Motor neuron (in vitro differentiated cells): Measurements from ENCODE around the gene CPPED1. TPM values are rescaled to one million over a fixed set of nuclear protein-coding genes. Genes with fewer than 3 reads are reported as not detected.
A peak's percentile ranks its signal among the peaks of the same experiment; 100 is the strongest.

ENCODE experiments used
- ATAC-seq, 8 experiments: fragments of 200-7000 bp; cut with Tn5 transposase; replicated peaks in 6 of 8; 2 replicates each; pipeline ENCODE4 v1.8.0; 2021; ENCODE audit warnings: mild to moderate bottlenecking in 8 of 8, moderate library complexity in 8 of 8
- H3K27ac ChIP-seq, 2 donors: fragments of 250-450 bp; sonication (Bioruptor Pico); 2 replicates each; pipeline ENCODE4 v1.9.0; 2021; ENCODE audit warnings: antibody characterized with exemption in 2 of 2, mild to moderate bottlenecking in 2 of 2, moderate library complexity in 1 of 2
- H3K4me1 ChIP-seq, 2 donors: fragments of 250-450 bp; sonication (Bioruptor Pico); replicated peaks in 1 of 2; 2 replicates each; pipeline ENCODE4 v1.6.1; 2021; ENCODE audit warnings: antibody characterized with exemption in 2 of 2, mild to moderate bottlenecking in 2 of 2, moderate library complexity in 1 of 2
- H3K4me3 ChIP-seq, 5 donors: fragments of 250-450 bp; sonication (Bioruptor Pico); 2 replicates each; pipeline ENCODE4 v1.9.0; 2021; ENCODE audit warnings: antibody characterized with exemption in 5 of 5, mild to moderate bottlenecking in 5 of 5, moderate library complexity in 4 of 5
- WGBS, 10 experiments: fragments of 450-650 bp; shearing (Covaris generic); methylation state at CpG; one replicate each; pipeline ENCODE4 v1.0.0; 2022; 5-methylcytosine and 5-hydroxymethylcytosine counted together
- in situ Hi-C, 9 experiments: fragments of 400-800 bp; cut with MboI; loops; one replicate each; pipeline ENCODE4 v1.15.0; 2021; ENCODE audit warnings: low sequenced_read_pairs in 9 of 9, low pct_unique_long_range_greater_than_20kb in 2 of 9; ENCODE audit not compliant: unreplicated experiment in 9 of 9
- total RNA-seq, 8 experiments: library from RNA; unstranded; fragments of 300-600 nt; gene quantifications; 2 replicates each; pipeline versions ENCODE4 v1.2.3 to v1.2.4, GENCODE V29; 2022

CPPED1 gene
- total RNA-seq, 8 experiments from 2014 or later, result 1.1 to 20.1 (median 4.6) TPM

DNA sequence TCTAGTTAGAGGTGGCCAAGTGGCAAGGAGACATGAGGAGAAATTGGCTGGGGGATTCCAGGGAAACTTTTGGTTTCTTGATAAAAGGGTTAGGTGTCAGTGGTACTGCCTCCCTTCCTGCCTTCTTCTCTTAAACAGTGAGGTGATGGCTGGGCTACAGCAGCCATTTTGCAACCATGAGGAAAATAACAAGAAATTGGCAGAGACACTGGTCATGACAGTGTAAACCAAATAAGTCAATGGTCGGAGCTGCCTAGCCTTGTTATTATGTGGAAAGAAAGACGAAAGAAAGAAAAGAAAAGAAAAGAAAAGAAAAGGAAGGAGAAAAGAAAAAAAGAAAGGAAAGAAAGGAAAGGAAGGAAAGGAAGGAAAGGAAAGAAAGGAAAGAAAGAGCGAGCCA lies 63.9 kb downstream of the CPPED1 start:
- WGBS, 10 experiments, result 76 to 96% (median 90%) methylated on average over 1 to 3 of the region's 3 CpGs
- ATAC-seq, result no peak
- no peak overlapping the region for H3K27ac ChIP-seq
- no peak overlapping the region for H3K4me3 ChIP-seq
- in situ Hi-C loops, result no loop called here
- peaks cover 3 to 11% of the 10 kb centered on the region in 2 donors for H3K4me1 ChIP-seq

DNA sequence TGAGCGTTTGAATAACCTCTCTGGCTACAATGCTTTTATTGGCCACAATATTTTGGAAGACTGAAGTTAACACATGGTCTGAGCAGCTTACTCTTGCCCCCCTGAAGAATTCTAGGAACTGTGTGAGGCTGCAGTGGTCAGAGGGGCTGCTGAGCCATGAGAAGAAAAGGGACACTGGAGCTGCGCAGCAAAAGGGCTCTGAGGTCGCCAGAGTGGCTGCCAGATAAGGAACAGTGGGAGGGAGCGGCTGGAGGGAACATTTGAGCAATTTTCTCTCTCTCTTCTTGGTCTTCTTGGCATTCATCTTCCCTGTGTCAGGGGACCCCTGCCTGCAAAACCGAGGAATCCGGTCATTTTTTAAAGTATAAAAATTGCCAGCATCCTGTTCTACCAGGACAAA lies 66.1 kb downstream of the CPPED1 start:
- WGBS, 10 experiments, result 60 to 100% (median 80%) methylated on average over 1 to 6 of the region's 6 CpGs; no CpG with 5 or more reads in 3 of the 10 experiments

GRCh38 chr16:12735805-12736204 lies 67.9 kb downstream of the CPPED1 start:
- Histone ChIP-seq H3K4me3 (no peak overlapping the region), H3K27ac (no peak overlapping the region), H3K4me1 (peaks cover 3 to 4% of the 10 kb centered on the region in 2 donors)
- in situ Hi-C loops, result no loop called here
- 60 to 100% (median 79%) methylated on average over 1 of the region's 2 CpGs; no CpG with 5 or more reads in 4 of the 10 experiments for WGBS, 10 experiments
- no peak for ATAC-seq

More for the DNA sequence above, 66.1 kb downstream of the CPPED1 start:
- no peak for ATAC-seq
- in situ Hi-C loops, result no loop called here
- Histone ChIP-seq H3K4me1 (peaks cover 3 to 11% of the 10 kb centered on the region in 2 donors), H3K27ac (no peak overlapping the region), H3K4me3 (no peak overlapping the region)

DNA sequence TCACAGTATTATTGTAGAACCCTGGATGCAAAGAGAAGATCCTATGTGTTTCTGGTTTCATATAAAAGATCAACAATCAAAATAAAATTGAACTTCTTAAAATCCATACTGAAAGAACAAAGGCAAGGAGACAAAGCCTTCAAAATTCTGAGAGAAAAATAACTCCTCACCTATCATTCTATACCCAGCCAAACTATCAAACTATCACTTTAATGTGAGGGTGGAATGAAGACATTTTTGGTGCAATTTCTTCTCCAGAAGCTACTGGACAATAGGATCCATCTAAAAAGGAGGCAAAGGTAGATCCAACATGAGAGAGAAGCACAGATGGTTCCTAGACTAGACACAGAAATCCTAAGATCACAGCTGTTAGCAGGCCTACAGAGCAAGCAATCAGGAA lies 71.1 kb downstream of the CPPED1 start:
- Histone ChIP-seq H3K4me3 (no peak overlapping the region), H3K4me1 (no peaks in the 10 kb centered on the region), H3K27ac (no peak overlapping the region)
- no peak for ATAC-seq
- in situ Hi-C loops, result no loop called here

GRCh38 chr16:12729448-12729847 lies 74.2 kb downstream of the CPPED1 start:
- ATAC-seq, result peak in 1 of 8 experiments; percentile 76
- WGBS, 10 experiments, result 0 to 100% (median 92%) methylated on average over 1 to 4 of the region's 4 CpGs; no CpG with 5 or more reads in 3 of the 10 experiments
- Histone ChIP-seq H3K27ac (no peak overlapping the region), H3K4me1 (no peaks in the 10 kb centered on the region), H3K4me3 (no peak overlapping the region)
- in situ Hi-C loops, result no loop called here

GRCh38 chr16:12728469-12728868 lies 75.2 kb downstream of the CPPED1 start:
- H3K27ac ChIP-seq, result no peak overlapping the region
- peaks cover 0 to 3% of the 10 kb centered on the region in 2 donors for H3K4me1 ChIP-seq
- WGBS, 10 experiments, result 0 to 100% (median 44%) methylated on average over 1 to 5 of the region's 5 CpGs; no CpG with 5 or more reads in 3 of the 10 experiments
- ATAC-seq, result peak in 3 of 8 experiments; percentile 17 to 76 (median 69)
- in situ Hi-C loops, result no loop called here
- H3K4me3 ChIP-seq, result no peak overlapping the region

GRCh38 chr16:12724226-12724625 lies 79.5 kb downstream of the CPPED1 start:
- in situ Hi-C loops, result no loop called here
- peak in 5 of 8 experiments; percentile 59 to 89 (median 74) for ATAC-seq
- no peak overlapping the region for H3K4me3 ChIP-seq
- 80 to 100% (median 80%) methylated on average over 1 to 6 of the region's 8 CpGs; no CpG with 5 or more reads in 7 of the 10 experiments for WGBS, 10 experiments
- peaks cover 0 to 3% of the 10 kb centered on the region in 2 donors for H3K4me1 ChIP-seq
- H3K27ac ChIP-seq, result no peak overlapping the region

GRCh38 chr16:12723681-12724080 lies 80.0 kb downstream of the CPPED1 start:
- peaks cover 0 to 3% of the 10 kb centered on the region in 2 donors for H3K4me1 ChIP-seq
- no peak for ATAC-seq
- in situ Hi-C loops, result no loop called here
- WGBS, 10 experiments, result 35 to 100% (median 74%) methylated on average over 1 to 4 of the region's 5 CpGs; no CpG with 5 or more reads in 4 of the 10 experiments
- no peak overlapping the region for H3K27ac ChIP-seq
- no peak overlapping the region for H3K4me3 ChIP-seq

GRCh38 chr16:12721841-12722421 lies 81.8 kb downstream of the CPPED1 start:
- H3K4me3 ChIP-seq, result no peak overlapping the region
- H3K4me1 ChIP-seq, result peaks cover 0 to 3% of the 10 kb centered on the region in 2 donors
- in situ Hi-C loops, result no loop called here
- peak in 3 of 8 experiments; percentile 32 to 42 (median 35) for ATAC-seq
- WGBS, 10 experiments, result 79 to 100% (median 84%) methylated on average over 1 to 9 of the region's 9 CpGs
- peak overlapping the region in 1 of 2 donors; percentile 13 for H3K27ac ChIP-seq

DNA sequence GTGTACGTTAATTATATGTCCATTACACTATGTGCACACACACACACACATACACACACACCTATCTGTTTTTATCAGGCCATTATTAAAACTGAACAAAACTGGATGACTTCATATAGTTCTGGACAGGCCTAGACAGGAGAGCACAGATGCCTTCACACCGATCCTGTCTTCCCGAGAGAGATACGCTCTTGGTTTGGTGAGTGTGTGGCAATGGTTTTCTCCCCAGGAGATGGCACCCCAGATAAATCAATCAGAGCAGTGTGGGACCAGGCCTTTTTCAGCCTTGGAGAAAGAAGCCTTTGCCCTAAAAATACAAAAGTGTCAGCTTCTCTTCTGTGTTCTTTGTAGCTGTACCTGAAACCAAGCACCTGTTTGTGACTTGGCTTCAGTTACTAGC lies 83.7 kb downstream of the CPPED1 start:
- WGBS, 10 experiments, result 93 to 100% (median 95%) methylated on average over 3 to 4 of the region's 4 CpGs; no CpG with 5 or more reads in 6 of the 10 experiments
- Histone ChIP-seq H3K27ac (no peak overlapping the region), H3K4me1 (peaks cover 0 to 3% of the 10 kb centered on the region in 2 donors), H3K4me3 (no peak overlapping the region)
- no peak for ATAC-seq
- in situ Hi-C loops, result no loop called here

- Histone ChIP-seq H3K4me1 (no peaks in the 10 kb centered on the region), H3K4me3 (no peak overlapping the region), H3K27ac (no peak overlapping the region)
- in situ Hi-C loops, result no loop called here
- WGBS, 10 experiments, result 64 to 78% methylated on average over 3 of the region's 3 CpGs; no CpG with 5 or more reads in 8 of the 10 experiments
- no peak for ATAC-seq
Measured at GRCh38 chr16:12716658-12717057, 87.0 kb downstream of the CPPED1 start.

GRCh38 chr16:12709807-12710206 lies 93.9 kb downstream of the CPPED1 start:
- no peaks in the 10 kb centered on the region for H3K4me1 ChIP-seq
- WGBS, 10 experiments, result 0 to 38% methylated on average over 1 of the region's 1 CpG; no CpG with 5 or more reads in 8 of the 10 experiments
- H3K4me3 ChIP-seq, result no peak overlapping the region
- no peak for ATAC-seq
- H3K27ac ChIP-seq, result no peak overlapping the region
- in situ Hi-C loops, result no loop called here

DNA sequence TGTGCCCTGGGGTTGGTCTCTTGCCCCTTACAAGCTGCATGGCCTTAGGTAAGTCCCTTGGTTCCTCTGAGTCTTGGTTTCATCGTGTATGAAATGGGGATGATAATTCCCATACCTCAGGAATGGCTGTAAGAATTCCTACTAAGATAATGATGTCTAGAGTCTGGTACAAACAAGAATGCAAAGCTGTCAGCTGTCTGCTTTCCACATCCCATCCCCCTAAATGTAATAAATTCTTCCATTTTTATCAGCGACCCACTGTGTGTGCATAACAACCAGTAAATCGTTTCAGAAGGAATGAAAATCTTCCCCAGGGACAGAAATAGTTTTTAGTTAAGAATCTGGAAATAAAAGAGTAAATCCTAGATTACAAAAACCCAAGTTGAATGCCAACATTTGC lies 95.4 kb downstream of the CPPED1 start:
- ATAC-seq, result no peak
- no peaks in the 10 kb centered on the region for H3K4me1 ChIP-seq
- no peak overlapping the region for H3K4me3 ChIP-seq
- H3K27ac ChIP-seq, result no peak overlapping the region
- in situ Hi-C loops, result no loop called here
- WGBS, 10 experiments, result 0 to 100% (median 71%) methylated on average over 1 to 3 of the region's 3 CpGs; no CpG with 5 or more reads in 1 of the 10 experiments

- 60 to 100% (median 91%) methylated on average over 1 to 4 of the region's 6 CpGs; no CpG with 5 or more reads in 4 of the 10 experiments for WGBS, 10 experiments
- Histone ChIP-seq H3K4me1 (no peaks in the 10 kb centered on the region), H3K27ac (no peak overlapping the region), H3K4me3 (no peak overlapping the region)
- no peak for ATAC-seq
- in situ Hi-C loops, result no loop called here
Measured at GRCh38 chr16:12706628-12707027, 97.1 kb downstream of the CPPED1 start.
